B cell (primary cell): Measurements from ENCODE around the gene SOX8.

Source experiments
- EZH2 ChIP-seq: IDR thresholded peaks from 2 replicates; pipeline ENCODE4 v1.6.1; 2012; ENCODE audit warnings: borderline replicate concordance, low read depth, mild to moderate bottlenecking, moderate library complexity, low read length; ENCODE audit not compliant: insufficient read depth, poor library complexity, severe bottlenecking
- TF ChIP-seq, protein P1 (sequence below): fragments of 200-600 bp; IDR thresholded peaks from one replicate; pipeline ENCODE4 v1.8.0; 2022; ENCODE audit warnings: antibody characterized with exemption, mild to moderate bottlenecking

DNA sequence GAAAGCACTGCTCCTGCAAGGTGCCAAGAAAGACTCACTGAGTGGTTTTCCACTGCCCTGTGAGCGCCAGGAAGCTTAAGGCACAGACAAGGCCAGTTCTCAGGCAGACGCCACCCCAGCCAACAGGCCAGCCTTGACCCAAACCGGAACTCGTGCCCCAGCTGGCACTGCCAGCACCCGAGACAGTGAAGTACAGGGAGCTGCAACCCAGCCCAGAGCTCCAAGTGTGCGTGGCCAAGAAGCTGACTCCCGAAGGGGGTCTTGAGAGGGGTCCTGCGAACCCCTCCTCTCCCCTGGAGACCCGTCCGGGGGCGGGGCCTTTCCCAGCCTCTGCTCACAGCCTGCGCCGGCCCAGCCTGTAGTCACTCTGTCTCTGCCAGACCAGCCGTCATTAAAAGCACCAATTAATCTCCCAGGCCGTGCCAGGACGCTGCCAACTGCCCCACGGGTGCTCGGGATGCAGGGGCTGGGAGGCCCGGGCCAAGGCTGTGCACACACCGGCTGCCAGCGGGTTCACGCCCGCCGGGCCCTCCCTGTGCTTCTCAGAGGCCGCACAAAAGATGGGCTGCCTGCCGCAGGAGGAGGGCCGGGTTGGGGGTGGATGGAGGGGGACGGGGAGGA is 4.4 kb upstream of the SOX8 start:
- TF ChIP-seq EZH2, result no peak
- TF ChIP-seq, protein P1, sequence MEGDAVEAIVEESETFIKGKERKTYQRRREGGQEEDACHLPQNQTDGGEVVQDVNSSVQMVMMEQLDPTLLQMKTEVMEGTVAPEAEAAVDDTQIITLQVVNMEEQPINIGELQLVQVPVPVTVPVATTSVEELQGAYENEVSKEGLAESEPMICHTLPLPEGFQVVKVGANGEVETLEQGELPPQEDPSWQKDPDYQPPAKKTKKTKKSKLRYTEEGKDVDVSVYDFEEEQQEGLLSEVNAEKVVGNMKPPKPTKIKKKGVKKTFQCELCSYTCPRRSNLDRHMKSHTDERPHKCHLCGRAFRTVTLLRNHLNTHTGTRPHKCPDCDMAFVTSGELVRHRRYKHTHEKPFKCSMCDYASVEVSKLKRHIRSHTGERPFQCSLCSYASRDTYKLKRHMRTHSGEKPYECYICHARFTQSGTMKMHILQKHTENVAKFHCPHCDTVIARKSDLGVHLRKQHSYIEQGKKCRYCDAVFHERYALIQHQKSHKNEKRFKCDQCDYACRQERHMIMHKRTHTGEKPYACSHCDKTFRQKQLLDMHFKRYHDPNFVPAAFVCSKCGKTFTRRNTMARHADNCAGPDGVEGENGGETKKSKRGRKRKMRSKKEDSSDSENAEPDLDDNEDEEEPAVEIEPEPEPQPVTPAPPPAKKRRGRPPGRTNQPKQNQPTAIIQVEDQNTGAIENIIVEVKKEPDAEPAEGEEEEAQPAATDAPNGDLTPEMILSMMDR, result no peak
